HCT116 (cell line): Measurements from ENCODE around the gene ZNF316. TPM values are rescaled to one million over a fixed set of nuclear protein-coding genes. Genes with fewer than 3 reads are reported as not detected.

Experiments used
- ATAC-seq: fragments of 200-7000 bp; cut with Tn5 transposase; 2 replicates; pipeline ENCODE4 v1.9.1; 2020; ENCODE audit warnings: mild to moderate bottlenecking, moderate library complexity
- BruUV-seq: library from RNA; stranded (reverse); fragments of 400-500 nt; replicated peaks from 2 replicates; lab custom pipeline; 2021; lab: Mats Ljungman, UMichigan
- CTCF ChIA-PET: fragments of 300-600 bp; sonication (Branson Sonifier 250); formaldehyde crosslinking; loops from one replicate; lab custom pipeline; 2021; ENCODE audit warnings: antibody characterized with exemption; lab: Charles Lee
- POLR2A ChIA-PET: fragments of 300-600, 350-600 bp; sonication (Branson Sonifier 250); formaldehyde crosslinking; loops from one replicate; lab custom pipeline; 2021; ENCODE audit warnings: antibody characterized with exemption; lab: Charles Lee
- RAD21 ChIA-PET, 2 experiments: fragments of 300-600 bp; sonication (Branson Sonifier 250); formaldehyde crosslinking; loops; one replicate each; lab custom pipeline; 2023; ENCODE audit warnings: low total read pairs in 2 of 2; ENCODE audit not compliant: uncharacterized antibody in 2 of 2, unreplicated experiment in 2 of 2, low non-redundant PET in 1 of 2; lab: Charles Lee
- DNase-seq: peaks from one replicate; pipeline ENCODE4 v3.0.0-alpha.2; 2010; ENCODE audit warnings: low read depth, low spot score
- H2AFZ ChIP-seq: fragments of 200-600 bp; shearing (Covaris generic), sonication (generic); 2 replicates; pipeline ENCODE4 v1.6.1; 2017; ENCODE audit warnings: low read depth, mixed run types, mixed read lengths, antibody characterized with exemption, low read length; ENCODE audit not compliant: poor library complexity, severe bottlenecking
- H3K27ac ChIP-seq: 2 replicates; pipeline ENCODE4 v1.5.1; 2012; ENCODE audit warnings: low read depth, low read length
- H3K27me3 ChIP-seq: fragments of 200-600 bp; sonication (generic); 2 replicates; pipeline ENCODE4 v1.6.1; 2016; ENCODE audit warnings: mixed run types, low read length, mixed read lengths; ENCODE audit not compliant: insufficient read depth
- H3K36me3 ChIP-seq, 2 experiments: fragments of 200-500 bp in 1 of 2; fragments of 200-600 bp in 1 of 2; sonication (Bioruptor generic) in 1 of 2; sonication (generic) in 1 of 2; 2 replicates each; pipeline versions ENCODE4 v1.5.1 to v1.6.1; 2014 to 2016; ENCODE audit warnings: low read length in 2 of 2, inconsistent platforms in 1 of 2, mixed read lengths in 1 of 2, mixed run types in 1 of 2; ENCODE audit not compliant: insufficient read depth in 2 of 2, control insufficient read depth in 1 of 2
- H3K4me1 ChIP-seq, 2 experiments: fragments of 200-600 bp in 1 of 2; sonication (generic) in 1 of 2; 2 replicates each; pipeline versions ENCODE4 v1.5.1 to v1.6.1; 2012 to 2017; ENCODE audit warnings: low read length in 2 of 2, inconsistent platforms in 1 of 2, mild to moderate bottlenecking in 1 of 2, mixed read lengths in 1 of 2, mixed run types in 1 of 2, moderate library complexity in 1 of 2; ENCODE audit not compliant: insufficient read depth in 2 of 2, control insufficient read depth in 1 of 2
- H3K4me2 ChIP-seq: fragments of 200-600 bp; sonication (generic); 2 replicates; pipeline ENCODE4 v1.6.1; 2017; ENCODE audit warnings: mixed run types, low read length, mixed read lengths
- H3K4me3 ChIP-seq, 2 experiments: fragments of 200-600 bp in 1 of 2; sonication (generic) in 1 of 2; replicated peaks in 1 of 2; 2 replicates each; pipeline ENCODE4 v1.5.1; 2011 to 2016; ENCODE audit warnings: low read length in 2 of 2, control low read depth in 1 of 2, low read depth in 1 of 2, mild to moderate bottlenecking in 1 of 2, mixed read lengths in 1 of 2, mixed run types in 1 of 2
- H3K79me2 ChIP-seq: fragments of 200-600 bp; sonication (generic); 2 replicates; pipeline ENCODE4 v1.6.1; 2017; ENCODE audit warnings: mild to moderate bottlenecking, mixed run types, low read length, moderate library complexity, mixed read lengths; ENCODE audit not compliant: insufficient read depth
- H3K9ac ChIP-seq: fragments of 200-600 bp; sonication (generic); 2 replicates; pipeline ENCODE4 v1.6.1; 2016; ENCODE audit warnings: low read length, mixed read lengths
- H3K9me2 ChIP-seq: fragments of 200-600 bp; sonication (generic), shearing (Covaris generic); 2 replicates; pipeline ENCODE4 v1.6.1; 2017; ENCODE audit warnings: mixed run types, mild to moderate bottlenecking, moderate library complexity; ENCODE audit not compliant: insufficient read depth
- H3K9me3 ChIP-seq, 2 experiments: fragments of 200-500 bp in 1 of 2; fragments of 200-600 bp in 1 of 2; sonication (Bioruptor generic) in 1 of 2; sonication (generic) in 1 of 2; 2 replicates each; pipeline ENCODE4 v1.6.1; 2014 to 2017; ENCODE audit warnings: low read length in 2 of 2, mixed read lengths in 2 of 2, inconsistent platforms in 1 of 2, low read depth in 1 of 2, mild to moderate bottlenecking in 1 of 2, mixed run types in 1 of 2, moderate library complexity in 1 of 2; ENCODE audit not compliant: control insufficient read depth in 1 of 2, insufficient read depth in 1 of 2
- H4K20me1 ChIP-seq: fragments of 200-600 bp; sonication (generic), shearing (Covaris generic); 2 replicates; pipeline ENCODE4 v1.6.1; 2017; ENCODE audit warnings: mixed run types, mild to moderate bottlenecking, moderate library complexity; ENCODE audit not compliant: insufficient read depth
- CBX3 ChIP-seq: IDR thresholded peaks from 2 replicates; pipeline ENCODE4 v1.6.1; 2012; ENCODE audit warnings: low read depth
- EZH2 ChIP-seq: fragments of 200-600 bp; sonication (generic); IDR thresholded peaks from 2 replicates; pipeline ENCODE4 v1.6.1; 2017; ENCODE audit warnings: antibody characterized with exemption, mixed run types
- JUND ChIP-seq: IDR thresholded peaks from 2 replicates; pipeline ENCODE4 v1.6.1; 2012
- POLR2A ChIP-seq: IDR thresholded peaks from 2 replicates; pipeline ENCODE4 v1.7.0; 2011; ENCODE audit warnings: borderline replicate concordance; ENCODE audit not compliant: insufficient read depth, insufficient read length; ENCODE audit errors: extremely low read depth
- SRF ChIP-seq: IDR thresholded peaks from 2 replicates; pipeline ENCODE4 v1.6.1; 2012; ENCODE audit warnings: low read depth
- ZFX ChIP-seq: fragments of 450-650 bp; IDR thresholded peaks from 2 replicates; pipeline ENCODE4 v1.6.1; 2017
- ZNF274 ChIP-seq: fragments of 200-500 bp; sonication (Bioruptor generic); IDR thresholded peaks from 2 replicates; pipeline ENCODE4 v1.6.1; 2014; ENCODE audit warnings: mild to moderate bottlenecking, low read depth, low read length, inconsistent platforms
- intact Hi-C: fragments of 100-400 bp; cut with micrococcal nuclease; formaldehyde crosslinking; loops from 2 replicates; pipeline ENCODE4 v1.10.0; 2022
- total RNA-seq: library from RNA; stranded (reverse); gene quantifications from one replicate; pipeline ENCODE4 v1.2.1, GENCODE V29; 2021; ENCODE audit not compliant: unreplicated experiment
- TF ChIP-seq, protein P1 (sequence below): IDR thresholded peaks from 2 replicates; pipeline ENCODE4 v1.6.1; 2012
- TF ChIP-seq, protein P2 (sequence below): IDR thresholded peaks from 2 replicates; pipeline ENCODE4 v1.6.1; 2012

ZNF316 gene
- total RNA-seq, 1 experiment from 2014 or later, result 25.0 TPM

DNA sequence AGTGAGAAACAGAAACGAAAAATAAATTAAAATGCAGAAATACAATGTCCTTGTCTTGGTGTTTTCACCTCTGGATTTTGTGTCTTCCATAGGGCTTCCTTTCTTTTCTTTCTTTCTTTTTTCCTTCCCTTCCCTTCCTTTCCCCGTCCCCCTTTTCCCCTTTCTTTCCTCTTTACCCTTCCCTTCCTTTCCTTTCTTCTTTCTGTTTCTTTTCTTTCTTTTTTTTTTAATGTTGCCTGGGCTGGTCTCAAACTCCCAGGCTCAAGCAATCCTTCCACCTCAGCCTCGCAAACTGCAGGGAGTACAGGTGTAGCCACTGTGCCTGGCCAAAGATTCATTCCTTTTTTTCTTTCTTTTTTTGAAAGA lies 12.9 kb upstream of the ZNF316 start:
- H3K4me1 ChIP-seq, result no peaks in the 10 kb centered on the region
- POLR2A ChIA-PET, result no interaction called here
- RAD21 ChIA-PET, result no interaction called here
- H4K20me1 ChIP-seq, result no peaks in the 10 kb centered on the region
- BruUV-seq, result no TSS peak
- no peak overlapping the region for H3K9ac ChIP-seq
- no peak for TF ChIP-seq POLR2A
- TF ChIP-seq EZH2, result no peak
- no peak overlapping the region for H3K4me2 ChIP-seq
- H3K9me2 ChIP-seq, result no peaks in the 10 kb centered on the region
- no peaks in the 10 kb centered on the region for H3K36me3 ChIP-seq
- DNase-seq, result no peak
- ATAC-seq, result no peak
- no peak overlapping the region for H2AFZ ChIP-seq
- no peaks in the 10 kb centered on the region for H3K79me2 ChIP-seq
- peaks cover 3% of the 10 kb centered on the region; the same call in 1 of the 2 replicates for H3K27me3 ChIP-seq
- intact Hi-C loops, result no loop called here
- no peaks in the 10 kb centered on the region for H3K9me3 ChIP-seq
- no peak overlapping the region for H3K4me3 ChIP-seq
- CTCF ChIA-PET, result no interaction called here
- no peak overlapping the region for H3K27ac ChIP-seq

DNA sequence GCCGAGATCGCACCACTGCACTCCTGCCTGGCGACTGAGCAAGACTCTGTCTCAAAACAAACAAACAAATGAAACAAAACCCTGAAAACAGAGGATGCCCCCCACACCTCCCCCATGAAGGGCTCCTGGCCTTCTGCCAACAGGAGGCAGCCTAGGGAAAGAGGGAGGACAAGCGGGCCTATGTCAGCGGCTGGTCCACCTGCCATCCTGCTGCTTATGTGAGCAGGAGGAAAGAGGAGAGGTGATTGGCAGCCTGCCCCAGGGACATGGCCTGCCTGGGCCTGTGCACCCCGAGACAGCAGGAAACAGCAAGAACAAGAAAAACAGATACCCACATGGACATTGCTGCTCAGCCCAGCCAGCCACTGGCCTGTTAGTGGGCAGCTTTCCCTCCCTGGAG lies 9.1 kb upstream of the ZNF316 start:
- BruUV-seq, result no TSS peak
- no peaks in the 10 kb centered on the region for H3K36me3 ChIP-seq
- no peaks in the 10 kb centered on the region for H3K9me2 ChIP-seq
- H3K79me2 ChIP-seq, result no peaks in the 10 kb centered on the region
- intact Hi-C loops, result no loop called here
- H3K4me1 ChIP-seq, result peaks cover 4 to 5% of the 10 kb centered on the region in 2 experiments; a peak in 2 of 4 replicates
- H2AFZ ChIP-seq, result no peak overlapping the region
- TF ChIP-seq CBX3 (no peak), ZFX (no peak; the same call in 1 of the 2 replicates), ZNF274 (no peak), JUND (no peak), SRF (no peak)
- TF ChIP-seq, protein P1, sequence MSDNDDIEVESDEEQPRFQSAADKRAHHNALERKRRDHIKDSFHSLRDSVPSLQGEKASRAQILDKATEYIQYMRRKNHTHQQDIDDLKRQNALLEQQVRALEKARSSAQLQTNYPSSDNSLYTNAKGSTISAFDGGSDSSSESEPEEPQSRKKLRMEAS, result no peak
- TF ChIP-seq, protein P2, sequence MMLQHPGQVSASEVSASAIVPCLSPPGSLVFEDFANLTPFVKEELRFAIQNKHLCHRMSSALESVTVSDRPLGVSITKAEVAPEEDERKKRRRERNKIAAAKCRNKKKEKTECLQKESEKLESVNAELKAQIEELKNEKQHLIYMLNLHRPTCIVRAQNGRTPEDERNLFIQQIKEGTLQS, result no peak
- DNase-seq (no peak), ATAC-seq (no peak)
- CTCF ChIA-PET, result no interaction called here
- POLR2A ChIA-PET, result no interaction called here
- no peaks in the 10 kb centered on the region for H3K9me3 ChIP-seq
- H3K4me2 ChIP-seq, result no peak overlapping the region
- RAD21 ChIA-PET, result no interaction called here
- no peak overlapping the region for H3K9ac ChIP-seq
- H3K27ac ChIP-seq, result no peak overlapping the region
- H4K20me1 ChIP-seq, result no peaks in the 10 kb centered on the region
- H3K4me3 ChIP-seq, result no peak overlapping the region
- H3K27me3 ChIP-seq, result no peaks in the 10 kb centered on the region
